SU-DHL-6 (cell line): Measurements from ENCODE around the gene ANXA11.
"Not testable (repeated sequence)": the region's sequence is repeated elsewhere in the genome, so short reads cannot be mapped to it uniquely, and the experiment has no call there.

Experiments
- H2AFZ ChIP-seq: fragments of 200-600 bp; sonication (generic); 2 replicates; pipeline ENCODE4 v1.6.1; 2014; ENCODE audit warnings: low read depth, mild to moderate bottlenecking, moderate library complexity, mixed read lengths, antibody characterized with exemption, low read length; ENCODE audit not compliant: severe bottlenecking
- H3F3A ChIP-seq: fragments of 200-600 bp; shearing (Covaris generic); 2 replicates; pipeline ENCODE4 v1.6.0; 2016; ENCODE audit warnings: antibody characterized with exemption, mild to moderate bottlenecking; ENCODE audit not compliant: insufficient read depth
- H3K27ac ChIP-seq: fragments of 200-600 bp; sonication (generic); 2 replicates; pipeline ENCODE4 v1.5.1; 2016; ENCODE audit warnings: low read depth, mild to moderate bottlenecking, low read length, moderate library complexity, mixed read lengths
- H3K27me3 ChIP-seq: fragments of 200-600 bp; sonication (generic), shearing (Covaris generic); 2 replicates; pipeline ENCODE4 v1.6.0; 2014; ENCODE audit warnings: mild to moderate bottlenecking, low read length
- H3K36me3 ChIP-seq: fragments of 200-600 bp; sonication (generic); 2 replicates; pipeline ENCODE4 v1.6.1; 2014; ENCODE audit warnings: mild to moderate bottlenecking, low read length, mixed read lengths
- H3K4me2 ChIP-seq: fragments of 300-600, 200-600 bp; shearing (Covaris generic), sonication (generic); 2 replicates; pipeline ENCODE4 v1.6.0; 2014; ENCODE audit warnings: low read length, low read depth, mild to moderate bottlenecking; ENCODE audit not compliant: poor library complexity, severe bottlenecking
- H3K4me3 ChIP-seq: fragments of 200-600 bp; sonication (generic); 2 replicates; pipeline ENCODE4 v1.5.1; 2014; ENCODE audit warnings: antibody characterized with exemption, low read length, mild to moderate bottlenecking, mixed read lengths; ENCODE audit not compliant: insufficient read depth, poor library complexity, severe bottlenecking
- H3K79me2 ChIP-seq: fragments of 200-600 bp; sonication (generic); 2 replicates; pipeline ENCODE4 v1.6.1; 2014; ENCODE audit warnings: mild to moderate bottlenecking, low read length, moderate library complexity; ENCODE audit not compliant: insufficient read depth
- H3K9ac ChIP-seq: fragments of 200-600 bp; sonication (generic); 2 replicates; pipeline ENCODE4 v1.7.0; 2014; ENCODE audit warnings: mild to moderate bottlenecking, low read length
- H3K9me2 ChIP-seq: fragments of 200-600 bp; sonication (generic); replicated peaks from 2 replicates; pipeline ENCODE4 v1.6.1; 2014; ENCODE audit warnings: low read length; ENCODE audit not compliant: insufficient read depth
- H3K9me3 ChIP-seq: fragments of 200-600 bp; sonication (generic); 2 replicates; pipeline ENCODE4 v1.6.1; 2014; ENCODE audit warnings: low read length, mixed read lengths; ENCODE audit not compliant: insufficient read depth
- H4K20me1 ChIP-seq: fragments of 200-600 bp; sonication (generic); 2 replicates; pipeline ENCODE4 v1.6.1; 2014; ENCODE audit warnings: low read depth, mild to moderate bottlenecking, antibody characterized with exemption, low read length, moderate library complexity, mixed read lengths

The ANXA11 gene

GRCh38 chr10:80236457-80236856 is 31.1 kb upstream of the ANXA11 start:
- not testable (repeated sequence) for H3K9me3 ChIP-seq, H3K79me2 ChIP-seq

GRCh38 chr10:80234331-80235235 is 29.2 kb upstream of the ANXA11 start:
- not testable (repeated sequence) for H3F3A ChIP-seq, H3K4me2 ChIP-seq, H3K9ac ChIP-seq, H2AFZ ChIP-seq, H4K20me1 ChIP-seq, H3K79me2 ChIP-seq, H3K4me3 ChIP-seq, H3K27me3 ChIP-seq, H3K36me3 ChIP-seq, H3K9me2 ChIP-seq, H3K9me3 ChIP-seq, H3K27ac ChIP-seq

More at GRCh38 chr10:80236457-80236856, 31.1 kb upstream of the ANXA11 start:
- not testable (repeated sequence) for H3K36me3 ChIP-seq, H2AFZ ChIP-seq, H3K4me3 ChIP-seq, H3K27me3 ChIP-seq, H3F3A ChIP-seq, H3K9me2 ChIP-seq, H3K9ac ChIP-seq, H3K27ac ChIP-seq, H3K4me2 ChIP-seq, H4K20me1 ChIP-seq

- H3F3A ChIP-seq, H3K4me3 ChIP-seq, H3K4me2 ChIP-seq: not testable (repeated sequence)
Observed at GRCh38 chr10:80233871-80234270, 28.5 kb upstream of the ANXA11 start.

GRCh38 chr10:80226723-80227122 is 21.4 kb upstream of the ANXA11 start:
- not testable (repeated sequence) for H3F3A ChIP-seq, H2AFZ ChIP-seq, H3K9me2 ChIP-seq, H3K4me3 ChIP-seq, H3K36me3 ChIP-seq, H4K20me1 ChIP-seq, H3K79me2 ChIP-seq, H3K27ac ChIP-seq, H3K9ac ChIP-seq, H3K9me3 ChIP-seq, H3K4me2 ChIP-seq, H3K27me3 ChIP-seq

More at GRCh38 chr10:80233871-80234270, 28.5 kb upstream of the ANXA11 start:
- not testable (repeated sequence) for H3K36me3 ChIP-seq, H2AFZ ChIP-seq, H3K27me3 ChIP-seq, H3K27ac ChIP-seq, H3K79me2 ChIP-seq, H3K9me2 ChIP-seq, H3K9ac ChIP-seq, H4K20me1 ChIP-seq, H3K9me3 ChIP-seq

GRCh38 chr10:80223031-80223419 is 17.7 kb upstream of the ANXA11 start:
- H3K9ac ChIP-seq, H3K4me2 ChIP-seq, H3K9me3 ChIP-seq, H3F3A ChIP-seq, H3K27ac ChIP-seq, H3K4me3 ChIP-seq, H3K36me3 ChIP-seq, H3K79me2 ChIP-seq, H2AFZ ChIP-seq, H3K9me2 ChIP-seq, H4K20me1 ChIP-seq, H3K27me3 ChIP-seq: not testable (repeated sequence)

- H2AFZ ChIP-seq, H3K79me2 ChIP-seq, H3K4me2 ChIP-seq, H3K9ac ChIP-seq, H3K27ac ChIP-seq, H3K36me3 ChIP-seq, H3F3A ChIP-seq, H3K4me3 ChIP-seq, H4K20me1 ChIP-seq, H3K9me2 ChIP-seq, H3K9me3 ChIP-seq, H3K27me3 ChIP-seq: not testable (repeated sequence)
Observed at GRCh38 chr10:80218878-80219277, 13.5 kb upstream of the ANXA11 start.

- H2AFZ ChIP-seq, H3K4me2 ChIP-seq, H3K9ac ChIP-seq, H3K79me2 ChIP-seq, H3F3A ChIP-seq, H4K20me1 ChIP-seq, H3K9me2 ChIP-seq, H3K4me3 ChIP-seq, H3K9me3 ChIP-seq, H3K27ac ChIP-seq, H3K36me3 ChIP-seq, H3K27me3 ChIP-seq: not testable (repeated sequence)
Observed at GRCh38 chr10:80214368-80214982, 9.1 kb upstream of the ANXA11 start.

- H3K27me3 ChIP-seq, H2AFZ ChIP-seq, H3K9me2 ChIP-seq, H3K79me2 ChIP-seq, H3K27ac ChIP-seq, H3K9me3 ChIP-seq, H3K9ac ChIP-seq, H3K4me3 ChIP-seq, H3K4me2 ChIP-seq, H4K20me1 ChIP-seq, H3K36me3 ChIP-seq, H3F3A ChIP-seq: not testable (repeated sequence)
Observed at GRCh38 chr10:80212535-80213115, 7.3 kb upstream of the ANXA11 start.
